ENCODE measurements around the gene MCF2L.
"Not testable (repeated sequence)": the region's sequence is repeated elsewhere in the genome, so short reads cannot be mapped to it uniquely, and the experiment has no call there.

Gene MCF2L

GRCh38 chr13:113050734-113051431, 81.9 kb downstream of the MCF2L start:
- no peak for DNase-seq (ENCODE audit: low read depth)

- DNase-seq (ENCODE audit: low read depth) = no peak
Observed at GRCh38 chr13:113051641-113052040, 82.6 kb downstream of the MCF2L start.

- no peak for DNase-seq (ENCODE audit: low read depth)
Observed at GRCh38 chr13:113052206-113052605, 83.2 kb downstream of the MCF2L start.

GRCh38 chr13:113052971-113053370, 84.0 kb downstream of the MCF2L start:
- no peak for DNase-seq (ENCODE audit: low read depth)

GRCh38 chr13:113053376-113053775, 84.4 kb downstream of the MCF2L start:
- DNase-seq (ENCODE audit: low read depth) = no peak

GRCh38 chr13:113053801-113054604, 85.0 kb downstream of the MCF2L start:
- DNase-seq (ENCODE audit: low read depth) = no peak

- DNase-seq (ENCODE audit: low read depth) = no peak
Observed at GRCh38 chr13:113057084-113057483, 88.1 kb downstream of the MCF2L start.

- DNase-seq (ENCODE audit: low read depth) = not testable (repeated sequence)
Observed at GRCh38 chr13:113057559-113057958, 88.5 kb downstream of the MCF2L start.

GRCh38 chr13:113058129-113058987, 89.3 kb downstream of the MCF2L start:
- DNase-seq (ENCODE audit: low read depth) = no peak

GRCh38 chr13:113058988-113059850, 90.2 kb downstream of the MCF2L start:
- DNase-seq (ENCODE audit: low read depth) = no peak

GRCh38 chr13:113059891-113060290, 90.9 kb downstream of the MCF2L start:
- no peak for DNase-seq (ENCODE audit: low read depth)

- no peak for DNase-seq (ENCODE audit: low read depth)
Observed at GRCh38 chr13:113060557-113061270, 91.7 kb downstream of the MCF2L start.

- DNase-seq (ENCODE audit: low read depth) = no peak
Observed at GRCh38 chr13:113061271-113061625, 92.2 kb downstream of the MCF2L start.

- no peak for DNase-seq (ENCODE audit: low read depth)
Observed at GRCh38 chr13:113061796-113062425, 92.9 kb downstream of the MCF2L start.

GRCh38 chr13:113062691-113063090, 93.7 kb downstream of the MCF2L start:
- DNase-seq (ENCODE audit: low read depth) = no peak

GRCh38 chr13:113063091-113063491, 94.1 kb downstream of the MCF2L start:
- no peak for DNase-seq (ENCODE audit: low read depth)

GRCh38 chr13:113064000-113064533, 95.1 kb downstream of the MCF2L start:
- no peak for DNase-seq (ENCODE audit: low read depth)

GRCh38 chr13:113064534-113065405, 95.8 kb downstream of the MCF2L start:
- DNase-seq (ENCODE audit: low read depth) = no peak
